Activated T-cell treated with anti-CD3 and anti-CD28 coated beads, Interleukin-2, amount 50 U/mL, for 24 hours (primary cell): Measurements from ENCODE around the gene SLC22A23.
A peak's percentile ranks its signal among the peaks of the same experiment; 100 is the strongest.

Experiments
- DNase-seq: peaks from one replicate; pipeline ENCODE4 v3.0.0-alpha.2; 2020
- H3K27ac Mint-ChIP-seq: 2 replicates; pipeline ENCODE4 v1.8.0; 2020; ENCODE audit warnings: mild to moderate bottlenecking, mixed read lengths
- H3K27me3 Mint-ChIP-seq: 2 replicates; pipeline ENCODE4 v1.8.0; 2020; ENCODE audit warnings: mixed read lengths
- H3K36me3 Mint-ChIP-seq: 2 replicates; pipeline ENCODE4 v1.8.0; 2020; ENCODE audit warnings: low read depth, mixed read lengths
- H3K4me1 Mint-ChIP-seq: 2 replicates; pipeline ENCODE4 v1.8.0; 2020; ENCODE audit warnings: low read depth, mixed read lengths
- H3K4me3 Mint-ChIP-seq: 2 replicates; pipeline ENCODE4 v1.8.0; 2020; ENCODE audit warnings: mild to moderate bottlenecking, moderate library complexity, mixed read lengths
- H3K9me3 Mint-ChIP-seq: 2 replicates; pipeline ENCODE4 v1.8.0; 2020; ENCODE audit warnings: mixed read lengths

Gene SLC22A23

DNA sequence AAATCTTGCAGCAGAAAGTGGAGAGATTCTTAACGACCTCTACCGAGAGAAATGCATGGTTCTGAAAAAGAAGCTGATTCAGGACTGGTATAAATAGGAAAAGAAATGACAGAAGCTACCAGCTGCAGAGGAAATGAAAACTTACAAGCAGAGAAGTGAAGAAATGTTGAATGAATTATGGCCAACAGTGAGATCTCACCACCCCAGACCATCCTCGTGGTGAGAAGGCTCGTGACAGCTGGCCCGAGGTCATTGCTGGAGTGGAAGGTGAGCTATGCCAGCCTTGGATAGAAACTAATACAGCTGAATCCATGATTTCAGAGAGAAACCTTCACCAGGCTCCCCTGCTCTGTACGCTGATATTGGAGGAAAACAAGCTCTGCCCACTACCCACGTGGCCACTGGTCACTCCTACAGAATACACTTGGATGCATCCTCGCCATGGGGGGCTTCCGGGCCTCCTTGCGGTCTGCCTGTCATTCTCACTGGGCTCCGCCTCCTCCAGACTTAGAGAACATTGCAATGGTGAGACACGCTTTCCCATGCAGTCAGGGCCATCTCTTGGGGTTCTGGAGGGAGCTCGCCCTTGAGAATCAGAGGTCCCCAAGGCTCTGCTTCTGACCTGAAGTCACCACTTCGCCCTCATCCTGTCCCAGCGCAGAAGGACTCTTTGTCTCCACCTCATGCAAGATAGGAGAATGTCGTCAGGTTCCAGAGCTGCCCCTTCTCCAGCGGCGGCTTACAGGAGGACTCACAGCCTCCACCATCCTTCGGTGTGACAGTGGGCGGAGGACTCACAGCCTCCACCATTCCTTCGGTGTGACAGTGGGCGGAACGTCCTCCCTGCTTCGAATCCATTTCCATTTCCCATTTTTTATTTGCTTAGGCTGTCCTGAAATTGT lies 218.8 kb downstream of the SLC22A23 start:
- no peak for DNase-seq
- no peak overlapping the region for H3K4me3 Mint-ChIP-seq
- H3K9me3 Mint-ChIP-seq, result no peaks in the 10 kb centered on the region
- peaks cover 64% of the 10 kb centered on the region for H3K27me3 Mint-ChIP-seq
- H3K36me3 Mint-ChIP-seq, result no peaks in the 10 kb centered on the region
- H3K27ac Mint-ChIP-seq, result no peak overlapping the region
- no peaks in the 10 kb centered on the region for H3K4me1 Mint-ChIP-seq

DNA sequence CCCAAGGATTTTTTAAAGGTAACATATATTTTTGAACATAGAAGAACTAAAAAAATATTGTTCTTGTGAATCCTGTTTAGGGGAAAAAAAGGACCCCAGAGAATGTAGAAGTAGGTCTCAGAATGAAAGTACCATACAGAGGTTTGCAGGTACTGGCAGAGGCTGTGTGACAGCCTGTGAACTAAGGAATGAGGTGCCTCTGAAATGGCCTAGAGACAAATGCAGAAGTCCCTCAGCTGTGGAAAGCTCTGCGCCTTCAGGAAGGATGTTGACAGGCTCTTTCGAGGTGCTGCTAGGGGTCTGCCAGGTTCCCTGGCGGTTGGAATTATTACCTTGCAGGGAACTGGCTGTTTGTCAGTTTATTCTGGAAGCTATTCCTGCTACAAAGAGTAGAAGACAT lies 220.8 kb downstream of the SLC22A23 start:
- H3K4me3 Mint-ChIP-seq, result no peak overlapping the region
- H3K27me3 Mint-ChIP-seq, result peaks cover 77% of the 10 kb centered on the region
- no peaks in the 10 kb centered on the region for H3K36me3 Mint-ChIP-seq
- H3K27ac Mint-ChIP-seq, result no peak overlapping the region
- no peak for DNase-seq
- H3K4me1 Mint-ChIP-seq, result peaks cover 13% of the 10 kb centered on the region
- H3K9me3 Mint-ChIP-seq, result no peaks in the 10 kb centered on the region

DNA sequence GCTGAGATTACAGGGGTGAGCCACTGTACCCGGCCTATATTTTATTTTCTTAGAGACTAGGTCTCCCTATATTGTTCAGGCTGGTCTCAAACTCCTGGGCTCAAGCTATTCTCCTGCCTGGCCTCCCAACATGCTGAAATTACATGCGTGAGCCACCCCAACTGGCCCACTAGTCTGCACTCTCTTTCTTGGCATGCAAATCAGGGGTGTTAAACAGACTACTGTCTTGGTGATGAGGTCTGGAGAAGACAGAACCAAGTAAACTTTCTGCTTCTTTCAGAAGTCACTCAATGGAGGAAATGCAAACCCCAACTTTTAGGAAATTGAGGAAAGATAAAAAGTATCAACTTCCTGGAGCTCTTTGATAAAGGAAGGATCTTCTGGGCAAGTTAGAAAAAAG lies 221.4 kb downstream of the SLC22A23 start:
- Mint-ChIP-seq H3K36me3 (no peaks in the 10 kb centered on the region), H3K4me1 (peaks cover 18% of the 10 kb centered on the region), H3K27me3 (peaks cover 82% of the 10 kb centered on the region), H3K4me3 (no peak overlapping the region), H3K9me3 (no peaks in the 10 kb centered on the region), H3K27ac (no peak overlapping the region)
- DNase-seq, result no peak

DNA sequence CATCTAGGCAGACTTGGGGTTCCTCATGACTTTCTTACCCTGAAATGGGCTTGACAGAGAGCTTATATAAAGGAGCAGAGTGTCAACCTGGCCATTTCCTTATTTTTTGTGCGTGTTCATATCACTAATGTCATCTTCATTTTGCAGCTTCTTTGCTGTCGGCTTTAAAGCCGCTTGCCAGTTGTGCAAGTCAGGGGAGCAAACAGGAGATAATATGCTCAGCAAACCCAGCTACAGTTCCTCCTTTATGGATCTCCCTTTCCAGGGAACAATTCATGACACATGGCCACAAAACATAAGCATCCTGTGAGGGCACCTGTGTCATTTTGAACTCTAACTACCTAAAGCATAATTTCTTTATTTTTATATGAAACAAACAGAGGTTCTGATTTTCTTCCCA lies 222.9 kb downstream of the SLC22A23 start:
- Mint-ChIP-seq H3K36me3 (no peaks in the 10 kb centered on the region), H3K9me3 (no peaks in the 10 kb centered on the region), H3K4me3 (no peak overlapping the region), H3K27me3 (peaks cover 90% of the 10 kb centered on the region), H3K27ac (no peak overlapping the region), H3K4me1 (peaks cover 34% of the 10 kb centered on the region)
- DNase-seq, result no peak

DNA sequence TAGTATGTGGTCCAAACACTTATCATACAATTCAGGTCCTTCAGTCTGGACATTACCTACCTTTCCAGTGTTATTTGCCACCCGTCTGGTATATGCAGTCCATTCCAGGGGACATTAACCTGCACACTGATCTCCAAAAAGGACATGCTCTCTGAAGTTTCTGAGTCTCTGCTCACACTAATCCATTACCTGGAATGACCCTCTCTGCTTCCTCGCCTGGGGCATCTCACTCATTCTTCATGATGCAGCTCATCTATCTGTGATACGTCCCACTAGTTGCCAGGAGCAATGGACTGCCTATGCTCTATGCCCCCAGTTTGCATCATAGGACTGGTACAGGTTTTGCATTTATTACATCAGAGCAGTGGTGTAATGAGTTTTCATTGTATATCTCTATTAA lies 223.5 kb downstream of the SLC22A23 start:
- no peak for DNase-seq
- no peak overlapping the region for H3K4me3 Mint-ChIP-seq
- H3K9me3 Mint-ChIP-seq, result no peaks in the 10 kb centered on the region
- H3K4me1 Mint-ChIP-seq, result peaks cover 37% of the 10 kb centered on the region
- H3K27me3 Mint-ChIP-seq, result peaks cover 89% of the 10 kb centered on the region
- no peaks in the 10 kb centered on the region for H3K36me3 Mint-ChIP-seq
- H3K27ac Mint-ChIP-seq, result no peak overlapping the region

DNA sequence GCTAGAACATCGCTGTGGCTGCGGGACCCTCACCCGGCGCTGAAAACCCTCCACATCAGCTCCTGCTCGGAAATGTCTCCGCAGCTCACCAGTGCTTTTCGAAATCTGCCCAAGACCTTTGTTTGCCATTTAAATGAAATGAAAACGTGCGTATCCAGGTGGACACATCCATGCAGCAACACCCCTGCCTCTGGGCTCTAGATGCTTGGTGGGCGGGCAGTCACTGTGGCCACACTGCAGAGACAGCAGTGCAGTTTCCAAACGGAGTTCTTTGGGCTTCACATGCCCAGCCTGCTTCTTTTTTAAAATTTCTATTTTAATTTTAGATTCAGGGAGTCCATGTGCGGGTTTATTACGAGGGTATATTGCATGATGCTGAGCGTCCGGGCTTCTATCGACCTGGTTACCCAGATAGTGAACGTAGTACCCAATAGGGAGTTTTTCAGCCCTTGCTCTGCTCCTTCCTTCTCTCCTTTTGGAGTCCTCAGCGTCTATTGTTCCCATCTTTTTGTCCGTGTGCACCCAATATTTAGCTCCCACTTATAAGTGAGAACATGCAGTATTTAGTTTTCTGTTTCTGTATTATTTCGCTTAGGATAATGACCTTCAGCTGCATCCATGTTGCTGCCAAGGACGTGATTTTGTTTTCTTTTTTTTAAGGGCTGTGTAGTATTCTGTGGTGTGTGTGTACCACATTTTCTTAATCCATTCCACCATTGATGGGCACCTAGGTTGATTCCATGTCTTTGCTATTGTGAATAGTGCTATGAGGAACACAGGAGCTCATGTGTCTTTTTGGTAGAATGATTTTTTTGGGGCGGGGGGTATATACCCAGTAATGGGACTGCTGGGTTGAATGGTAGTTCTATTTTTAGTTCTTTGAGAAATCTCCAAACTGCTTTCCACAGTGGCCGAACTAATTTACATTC lies 224.6 kb downstream of the SLC22A23 start:
- H3K36me3 Mint-ChIP-seq, result no peaks in the 10 kb centered on the region
- H3K9me3 Mint-ChIP-seq, result no peaks in the 10 kb centered on the region
- peaks cover 41% of the 10 kb centered on the region for H3K4me1 Mint-ChIP-seq
- peaks cover 87% of the 10 kb centered on the region for H3K27me3 Mint-ChIP-seq
- no peak for DNase-seq
- peak overlapping the region; percentile 55 for H3K4me3 Mint-ChIP-seq
- no peak overlapping the region for H3K27ac Mint-ChIP-seq

DNA sequence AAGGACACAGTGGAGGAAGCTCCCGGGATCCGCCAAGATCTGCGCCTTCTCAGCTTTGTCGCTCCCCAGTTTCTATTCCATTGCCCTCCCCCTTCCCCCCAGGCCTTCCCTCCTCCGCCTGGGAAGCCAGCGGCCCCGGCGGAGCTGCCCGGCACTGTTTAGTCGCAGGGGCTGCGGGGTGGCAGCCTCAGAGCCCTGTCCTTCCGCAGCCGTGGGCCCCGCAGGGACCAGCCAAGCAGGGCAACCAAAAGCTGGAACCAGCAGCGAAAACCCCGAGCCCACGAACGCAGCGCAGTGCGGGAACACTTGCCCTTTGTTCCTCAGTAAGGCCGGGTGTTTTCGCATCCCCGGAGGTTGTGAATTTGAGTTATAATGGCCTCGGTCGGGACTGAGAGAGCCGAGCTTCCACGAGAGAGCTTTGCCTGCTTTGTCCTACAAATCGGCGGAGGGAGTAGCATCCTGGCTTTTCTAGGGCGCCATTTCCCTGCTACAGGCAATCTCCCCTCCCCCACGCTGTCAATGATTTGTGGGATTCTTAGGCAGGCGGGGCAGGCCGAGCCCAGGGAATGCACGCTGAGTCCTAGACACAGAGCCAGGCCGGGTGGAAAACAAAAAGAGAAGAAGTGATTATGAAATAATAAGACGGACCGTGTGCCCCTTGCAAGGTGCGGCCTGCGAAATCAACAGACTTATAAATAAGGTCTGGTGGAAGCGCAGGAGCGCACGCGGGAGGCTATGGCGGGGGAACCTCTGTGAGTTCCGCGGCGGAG lies 225.4 kb downstream of the SLC22A23 start:
- Mint-ChIP-seq H3K9me3 (no peaks in the 10 kb centered on the region), H3K27me3 (peaks cover 88% of the 10 kb centered on the region), H3K4me3 (peak overlapping the region; percentile 55), H3K36me3 (no peaks in the 10 kb centered on the region), H3K27ac (no peak overlapping the region), H3K4me1 (peaks cover 47% of the 10 kb centered on the region)
- DNase-seq, result no peak

DNA sequence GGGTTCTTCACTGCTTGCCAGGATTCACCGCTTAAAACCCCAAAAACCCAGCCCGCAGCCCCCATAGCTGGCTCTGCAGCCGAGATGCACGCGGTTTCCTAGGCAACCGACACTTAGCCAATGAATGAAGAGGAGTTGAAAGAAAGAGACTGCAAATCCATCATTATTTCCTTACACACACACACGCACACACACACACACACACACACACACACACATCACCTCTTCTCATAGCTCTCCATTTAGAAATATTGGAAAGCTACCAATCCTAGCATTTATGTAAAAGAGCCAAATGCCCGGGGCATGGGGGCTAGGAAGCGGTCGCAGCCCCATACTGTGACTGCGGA lies 226.0 kb downstream of the SLC22A23 start:
- H3K27me3 Mint-ChIP-seq, result peaks cover 90% of the 10 kb centered on the region
- H3K4me1 Mint-ChIP-seq, result peaks cover 47% of the 10 kb centered on the region
- peak overlapping the region; percentile 55 for H3K4me3 Mint-ChIP-seq
- H3K27ac Mint-ChIP-seq, result no peak overlapping the region
- no peak for DNase-seq
- H3K9me3 Mint-ChIP-seq, result no peaks in the 10 kb centered on the region
- no peaks in the 10 kb centered on the region for H3K36me3 Mint-ChIP-seq

DNA sequence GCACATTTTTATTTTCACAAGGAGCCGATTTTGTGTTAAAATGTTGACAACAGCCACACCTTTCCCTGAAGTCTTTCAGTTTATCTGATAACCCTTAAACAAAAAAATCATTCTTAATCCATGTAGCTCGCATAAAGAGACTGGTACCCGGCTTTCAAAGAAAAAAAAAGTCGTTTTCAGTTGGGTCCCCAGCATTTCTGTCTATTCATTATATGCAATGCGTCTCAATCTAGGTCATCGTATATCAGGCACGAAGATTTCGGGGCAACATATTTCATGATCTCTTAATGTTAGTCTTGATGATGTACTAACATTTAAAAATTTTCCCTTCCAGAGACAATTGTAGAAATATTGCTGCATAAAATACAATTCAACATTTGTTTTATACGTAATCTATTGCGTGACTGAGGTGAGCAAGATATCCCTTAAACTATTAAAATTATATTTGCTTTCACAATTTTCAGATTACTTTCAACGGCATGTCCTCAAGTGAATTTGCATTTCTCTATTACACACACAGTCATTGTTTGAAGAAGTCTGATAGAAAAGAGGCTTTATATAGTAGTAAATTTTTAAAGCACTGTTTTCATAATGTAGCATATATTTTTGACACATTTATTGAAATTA lies 226.5 kb downstream of the SLC22A23 start:
- peaks cover 47% of the 10 kb centered on the region for H3K4me1 Mint-ChIP-seq
- H3K27ac Mint-ChIP-seq, result no peak overlapping the region
- H3K36me3 Mint-ChIP-seq, result no peaks in the 10 kb centered on the region
- peaks cover 89% of the 10 kb centered on the region for H3K27me3 Mint-ChIP-seq
- H3K9me3 Mint-ChIP-seq, result no peaks in the 10 kb centered on the region
- DNase-seq, result no peak
- H3K4me3 Mint-ChIP-seq, result peak overlapping the region; percentile 75

DNA sequence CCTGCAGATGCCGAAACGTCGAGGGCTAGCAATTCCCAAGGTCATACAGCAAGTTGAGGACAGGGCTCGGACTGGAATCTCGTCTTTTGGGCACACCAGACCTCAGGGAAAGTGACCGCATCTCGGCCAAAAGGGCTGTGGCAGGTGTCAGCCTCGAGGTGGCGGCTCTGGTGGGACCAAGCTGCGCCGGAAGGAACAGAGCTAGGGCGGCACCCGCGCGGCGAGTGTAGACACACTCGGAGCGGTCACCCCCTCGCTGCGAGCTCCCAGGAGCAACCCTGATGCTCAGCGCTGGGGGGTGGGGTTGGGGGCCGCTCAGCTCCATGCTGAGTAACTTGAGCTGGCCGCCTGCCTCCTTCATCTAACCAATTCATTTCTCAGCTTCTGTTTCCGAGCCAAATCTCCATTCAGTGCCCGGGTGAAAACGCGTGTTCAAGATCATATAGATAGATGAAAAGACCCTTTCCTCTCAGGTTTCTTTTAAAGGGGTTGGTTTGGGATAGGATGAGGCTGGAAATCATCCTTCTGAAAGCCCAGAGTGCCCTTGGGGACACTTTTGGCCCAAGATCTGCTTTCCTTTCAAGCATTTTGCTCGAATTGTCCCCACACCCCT lies 227.2 kb downstream of the SLC22A23 start:
- H3K27ac Mint-ChIP-seq, result no peak overlapping the region
- peak; percentile 58 for DNase-seq
- peak overlapping the region; percentile 75 for H3K4me3 Mint-ChIP-seq
- peaks cover 85% of the 10 kb centered on the region for H3K27me3 Mint-ChIP-seq
- H3K36me3 Mint-ChIP-seq, result no peaks in the 10 kb centered on the region
- H3K4me1 Mint-ChIP-seq, result peaks cover 47% of the 10 kb centered on the region
- H3K9me3 Mint-ChIP-seq, result no peaks in the 10 kb centered on the region

DNA sequence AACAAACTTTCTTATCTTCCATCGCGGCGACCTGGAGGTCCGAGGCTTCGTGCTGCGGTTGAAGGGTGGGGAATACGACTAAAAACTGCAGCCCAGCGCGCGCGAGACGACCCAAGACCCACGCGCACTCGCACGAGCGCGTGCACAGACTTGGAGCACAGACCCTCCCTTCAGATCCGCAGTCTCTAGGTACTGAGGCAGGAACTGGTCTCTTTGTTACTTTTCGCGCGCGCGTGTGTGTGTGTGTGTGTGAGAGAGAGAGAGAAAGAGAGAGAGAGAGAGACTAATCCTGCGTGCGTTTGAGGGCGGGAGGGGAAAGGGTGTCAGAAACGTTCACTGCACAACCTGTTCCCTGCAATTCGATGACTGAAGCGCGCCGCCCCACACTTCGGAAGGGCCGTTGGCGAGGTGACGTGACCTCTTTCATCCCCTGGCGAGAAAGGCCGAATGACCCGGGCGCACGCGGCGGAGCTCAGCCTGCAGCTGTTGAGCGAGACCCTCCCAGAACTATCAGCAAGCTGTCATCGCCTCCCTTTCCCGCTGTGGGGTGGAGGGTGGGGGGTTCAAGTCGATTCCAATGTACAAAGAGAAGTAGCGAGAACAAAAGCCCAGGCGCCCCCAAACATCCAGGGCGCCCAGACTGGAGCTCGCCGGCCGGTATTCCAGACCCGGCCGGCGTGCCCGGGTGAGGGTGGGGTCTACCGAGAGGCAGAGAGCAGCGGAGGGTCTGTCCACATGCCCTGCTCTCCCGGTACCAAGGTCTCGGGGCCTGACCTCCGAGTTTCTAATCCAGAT lies 227.9 kb downstream of the SLC22A23 start:
- H3K9me3 Mint-ChIP-seq, result no peaks in the 10 kb centered on the region
- peak overlapping the region; percentile 75 for H3K4me3 Mint-ChIP-seq
- peak overlapping the region; percentile 60 for H3K27ac Mint-ChIP-seq
- peaks cover 84% of the 10 kb centered on the region for H3K27me3 Mint-ChIP-seq
- H3K4me1 Mint-ChIP-seq, result peaks cover 47% of the 10 kb centered on the region
- no peaks in the 10 kb centered on the region for H3K36me3 Mint-ChIP-seq
- DNase-seq, result peak; percentile 52

DNA sequence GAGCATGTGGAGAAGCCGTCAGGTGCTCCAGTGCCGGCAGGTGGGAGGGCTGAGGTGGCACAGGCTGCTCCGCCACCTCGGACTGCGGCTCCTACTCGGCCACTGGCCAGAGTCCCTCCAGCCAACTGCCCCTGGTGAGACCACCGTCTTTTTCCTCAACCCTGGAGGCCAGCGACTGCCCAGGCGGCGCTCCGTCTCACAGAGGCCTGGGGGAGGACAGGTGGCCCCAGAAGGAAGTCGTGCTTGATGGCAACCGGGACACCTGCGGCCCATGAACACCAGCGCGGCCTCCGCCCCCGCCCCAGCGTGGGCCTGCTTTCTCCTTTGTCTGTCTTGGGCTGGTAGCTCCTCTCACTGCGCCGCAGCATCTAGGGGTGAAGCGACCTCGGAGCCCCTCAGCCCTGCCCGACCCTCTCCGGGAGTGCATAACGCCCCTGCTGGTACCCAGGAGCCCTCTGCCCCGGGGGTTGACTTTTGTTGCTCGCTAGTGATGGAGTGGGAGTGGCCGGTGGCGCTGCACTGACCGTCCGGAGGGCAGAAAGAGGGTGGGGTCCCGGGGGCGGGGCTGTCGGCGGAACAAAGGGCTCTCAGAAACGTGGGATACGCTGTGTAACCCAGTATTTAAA lies 228.7 kb downstream of the SLC22A23 start:
- H3K27ac Mint-ChIP-seq, result no peak overlapping the region
- peak overlapping the region; percentile 58 for H3K4me3 Mint-ChIP-seq
- peaks cover 83% of the 10 kb centered on the region for H3K27me3 Mint-ChIP-seq
- no peaks in the 10 kb centered on the region for H3K9me3 Mint-ChIP-seq
- H3K36me3 Mint-ChIP-seq, result no peaks in the 10 kb centered on the region
- H3K4me1 Mint-ChIP-seq, result peaks cover 47% of the 10 kb centered on the region
- peak; percentile 57 for DNase-seq
